ENCODE results near the gene GRAMD1A.

DNA sequence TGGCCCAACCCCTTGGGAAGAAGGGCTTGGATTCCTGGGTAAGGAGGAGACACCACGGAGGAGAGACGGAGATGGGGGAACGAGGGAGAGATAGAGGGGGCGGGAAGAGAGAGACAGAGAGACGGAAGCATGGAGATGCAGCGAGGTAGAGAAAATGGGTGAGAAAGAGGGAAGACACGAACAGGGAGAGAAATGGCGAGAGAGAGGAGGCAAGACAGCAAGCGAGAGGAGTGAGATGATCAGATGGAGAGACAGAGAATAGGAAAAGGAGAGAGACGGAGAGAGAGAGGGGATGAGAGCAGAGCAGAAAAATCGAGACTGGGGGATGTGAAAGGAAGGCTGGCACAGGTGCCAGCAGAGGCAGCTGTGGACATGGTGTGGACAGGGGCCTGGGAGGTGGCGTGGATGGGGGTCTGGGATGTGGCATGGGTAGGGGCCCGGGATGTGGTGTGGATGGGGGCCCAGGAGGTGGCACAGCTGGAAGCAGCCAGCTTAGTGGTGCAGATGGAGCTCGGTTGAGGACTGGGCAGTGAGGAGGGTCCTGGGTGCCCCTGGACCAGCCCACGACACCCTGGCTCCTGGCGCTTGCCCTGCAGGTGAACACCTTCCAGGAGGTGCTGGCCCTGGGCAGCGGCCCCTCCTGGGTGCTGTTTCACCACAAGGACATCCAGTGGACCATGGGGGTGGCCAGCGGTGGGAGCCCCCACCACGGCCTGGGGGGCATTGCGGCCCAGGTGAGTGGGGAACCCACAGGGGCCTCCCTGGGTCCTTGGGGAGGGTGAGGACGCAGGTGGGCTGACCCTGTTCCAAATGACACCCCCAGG, 75.3 kb downstream of the GRAMD1A start:
- TF ChIP-seq POLR2A (IDR thresholded peaks at IDR 0.05) = no peak
- TF ChIP-seq, protein P1, sequence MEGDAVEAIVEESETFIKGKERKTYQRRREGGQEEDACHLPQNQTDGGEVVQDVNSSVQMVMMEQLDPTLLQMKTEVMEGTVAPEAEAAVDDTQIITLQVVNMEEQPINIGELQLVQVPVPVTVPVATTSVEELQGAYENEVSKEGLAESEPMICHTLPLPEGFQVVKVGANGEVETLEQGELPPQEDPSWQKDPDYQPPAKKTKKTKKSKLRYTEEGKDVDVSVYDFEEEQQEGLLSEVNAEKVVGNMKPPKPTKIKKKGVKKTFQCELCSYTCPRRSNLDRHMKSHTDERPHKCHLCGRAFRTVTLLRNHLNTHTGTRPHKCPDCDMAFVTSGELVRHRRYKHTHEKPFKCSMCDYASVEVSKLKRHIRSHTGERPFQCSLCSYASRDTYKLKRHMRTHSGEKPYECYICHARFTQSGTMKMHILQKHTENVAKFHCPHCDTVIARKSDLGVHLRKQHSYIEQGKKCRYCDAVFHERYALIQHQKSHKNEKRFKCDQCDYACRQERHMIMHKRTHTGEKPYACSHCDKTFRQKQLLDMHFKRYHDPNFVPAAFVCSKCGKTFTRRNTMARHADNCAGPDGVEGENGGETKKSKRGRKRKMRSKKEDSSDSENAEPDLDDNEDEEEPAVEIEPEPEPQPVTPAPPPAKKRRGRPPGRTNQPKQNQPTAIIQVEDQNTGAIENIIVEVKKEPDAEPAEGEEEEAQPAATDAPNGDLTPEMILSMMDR (IDR thresholded peaks at IDR 0.05) = no peak

All from right lobe of liver (tissue), 4 donors.